K562 (cell line): Measurements from ENCODE around the gene RACK1.

Source experiments
- CTCF ChIP-seq, 3 experiments: IDR thresholded peaks in 2 of 3; conservative IDR thresholded peaks in 1 of 3; 2 replicates each; pipeline ENCODE4 v1.5.1; 2011 to 2012; ENCODE audit warnings: low read length in 3 of 3, mild to moderate bottlenecking in 3 of 3, control low read depth in 2 of 3, improper control_type of control experiment in 1 of 3, inconsistent platforms in 1 of 3, low read depth in 1 of 3, mixed read lengths in 1 of 3, moderate library complexity in 1 of 3; ENCODE audit not compliant: insufficient read depth in 2 of 3
- RAD21 ChIP-seq, 2 experiments: fragments of 250-450 bp in 1 of 2; fragments of 450-650 bp in 1 of 2; sonication (Bioruptor Pico) in 1 of 2; formaldehyde crosslinking in 1 of 2; IDR thresholded peaks in 1 of 2; conservative IDR thresholded peaks in 1 of 2; 2 replicates each; pipeline versions ENCODE4 v1.4.0 to v1.8.0; 2020 to 2022; ENCODE audit warnings: mild to moderate bottlenecking in 2 of 2, moderate library complexity in 1 of 2
- RCOR1 ChIP-seq, 2 experiments: IDR thresholded peaks; 2 replicates each; pipeline ENCODE4 v1.6.1; 2012; ENCODE audit warnings: low read depth in 2 of 2, low read length in 2 of 2, borderline replicate concordance in 1 of 2, improper control_type of control experiment in 1 of 2
- ZNF134 ChIP-seq: fragments of 250-450 bp; sonication (Bioruptor Pico); conservative IDR thresholded peaks from 2 replicates; pipeline ENCODE4 v1.4.0; 2020

GRCh38 chr5:181189363-181189961 lies 54.2 kb downstream of the RACK1 start:
- no peak for TF ChIP-seq RAD21 (CRISPR knock-in tag; conservative IDR thresholded peaks at IDR 0.05 in 1 of 2, IDR thresholded peaks at IDR 0.05 in 1 of 2)
- no peak for TF ChIP-seq RCOR1 (IDR thresholded peaks at IDR 0.05; ENCODE audit: borderline replicate concordance in 1 of 2, low read depth in 2 of 2, low read length in 2 of 2)
- TF ChIP-seq CTCF (IDR thresholded peaks at IDR 0.05 in 2 of 3, conservative IDR thresholded peaks at IDR 0.05 in 1 of 3; ENCODE audit: insufficient read depth in 2 of 3, low read depth in 1 of 3, low read length in 3 of 3), result no peak
- no peak for TF ChIP-seq ZNF134
